ENCODE results near the gene TCIRG1. TPM values are rescaled to one million over a fixed set of nuclear protein-coding genes. Genes with fewer than 3 reads are reported as not detected.
"Not testable (repeated sequence)": the region's sequence is repeated elsewhere in the genome, so short reads cannot be mapped to it uniquely, and the experiment has no call there.

The TCIRG1 gene
- total RNA-seq, 1 experiment from 2014 or later, result 51.1 TPM

- TF ChIP-seq CTCF (IDR thresholded peaks at IDR 0.05) (no peak), ZNF317 (CRISPR knock-in tag; IDR thresholded peaks at IDR 0.05; ENCODE audit: borderline replicate concordance, low read depth) (no peak)
Measured at GRCh38 chr11:68038718-68039525, at the start of gene TCIRG1 (continued).

DNA sequence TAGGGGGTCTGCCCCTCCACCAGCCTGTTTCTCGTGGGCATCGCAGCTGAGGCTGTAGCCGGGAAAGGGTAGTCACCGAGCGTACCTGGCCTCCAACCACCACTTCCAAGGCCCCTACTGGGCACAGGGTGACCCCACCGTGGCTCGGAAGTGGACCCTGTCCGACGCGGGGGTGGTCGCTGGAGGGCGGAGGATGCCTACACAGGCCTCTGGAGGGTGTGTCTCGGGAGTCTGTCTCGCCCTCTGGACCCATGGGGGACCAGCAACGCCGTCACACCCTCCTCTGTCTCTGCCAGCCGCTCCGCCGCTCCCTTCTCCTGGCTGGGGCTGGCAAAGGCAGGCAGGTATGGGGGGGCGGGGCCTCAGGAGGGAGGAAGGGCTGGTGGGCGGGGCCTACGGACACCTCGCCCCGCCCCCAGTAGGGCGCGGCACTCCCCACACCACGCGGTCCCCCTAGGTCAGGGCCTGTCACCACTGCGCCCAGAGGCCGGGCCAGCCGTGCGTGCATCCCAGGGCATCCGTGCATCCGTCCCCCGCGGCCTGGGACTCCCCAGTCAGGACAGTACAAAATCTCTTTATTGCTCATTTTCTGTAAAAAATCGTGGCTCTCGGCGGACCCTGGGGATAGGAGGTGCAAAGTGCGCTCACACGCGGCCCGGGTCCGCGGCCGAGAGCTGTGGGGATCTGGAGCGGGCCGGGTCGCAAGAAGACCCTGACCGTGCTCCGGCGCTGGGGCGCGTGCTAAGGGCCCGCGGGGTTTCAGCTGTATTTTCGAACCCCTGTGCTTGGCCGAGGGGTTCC, 48.1 kb upstream of the TCIRG1 start:
- H3K9me3 Mint-ChIP-seq; POLR2A ChIA-PET; CTCF ChIA-PET; H3K36me3 Mint-ChIP-seq; H3K4me1 Mint-ChIP-seq; H3K27me3 Mint-ChIP-seq (ENCODE audit: low read depth): not testable (repeated sequence)
- ATAC-seq (peak; percentile 98), DNase-seq (ENCODE audit: low spot score) (peak; percentile 66)
- peak overlapping the region; percentile 45; the same call in 1 of the 2 replicates for H3K27ac Mint-ChIP-seq
- TF ChIP-seq SP1 (CRISPR knock-in tag; conservative IDR thresholded peaks at IDR 0.05) (peak; percentile 67), SMAD3 (CRISPR knock-in tag; IDR thresholded peaks at IDR 0.05; ENCODE audit: borderline replicate concordance) (peak; percentile 37; the same call in 1 of the 2 replicates), ARID4B (CRISPR knock-in tag; IDR thresholded peaks at IDR 0.05; ENCODE audit: borderline replicate concordance) (peak; percentile 68; the same call in 1 of the 2 replicates), TP53 (CRISPR knock-in tag; IDR thresholded peaks at IDR 0.05) (0 out of 2 replicates have a peak, but pooled peaks have one; percentile 36), TEAD1 (CRISPR knock-in tag; IDR thresholded peaks at IDR 0.05) (peak; percentile 54; the same call in 1 of the 2 replicates), FOXK1 (CRISPR knock-in tag; IDR thresholded peaks at IDR 0.05) (0 out of 2 replicates have a peak, but pooled peaks have one; percentile 64), MAX (CRISPR knock-in tag; IDR thresholded peaks at IDR 0.05) (peak; percentile 91), CREB1 (CRISPR knock-in tag; IDR thresholded peaks at IDR 0.05) (0 out of 2 replicates have a peak, but pooled peaks have one; percentile 45)
- TF ChIP-seq, protein P1, sequence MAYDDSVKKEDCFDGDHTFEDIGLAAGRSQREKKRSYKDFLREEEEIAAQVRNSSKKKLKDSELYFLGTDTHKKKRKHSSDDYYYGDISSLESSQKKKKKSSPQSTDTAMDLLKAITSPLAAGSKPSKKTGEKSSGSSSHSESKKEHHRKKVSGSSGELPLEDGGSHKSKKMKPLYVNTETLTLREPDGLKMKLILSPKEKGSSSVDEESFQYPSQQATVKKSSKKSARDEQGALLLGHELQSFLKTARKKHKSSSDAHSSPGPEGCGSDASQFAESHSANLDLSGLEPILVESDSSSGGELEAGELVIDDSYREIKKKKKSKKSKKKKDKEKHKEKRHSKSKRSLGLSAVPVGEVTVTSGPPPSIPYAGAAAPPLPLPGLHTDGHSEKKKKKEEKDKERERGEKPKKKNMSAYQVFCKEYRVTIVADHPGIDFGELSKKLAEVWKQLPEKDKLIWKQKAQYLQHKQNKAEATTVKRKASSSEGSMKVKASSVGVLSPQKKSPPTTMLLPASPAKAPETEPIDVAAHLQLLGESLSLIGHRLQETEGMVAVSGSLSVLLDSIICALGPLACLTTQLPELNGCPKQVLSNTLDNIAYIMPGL (CRISPR knock-in tag; IDR thresholded peaks at IDR 0.05), result peak; percentile 20; the same call in 1 of the 2 replicates
- peak overlapping the region; percentile 74 for H3K4me3 Mint-ChIP-seq

All from WTC11 (cell line).